ENCODE results near the gene RFTN1.

DNA sequence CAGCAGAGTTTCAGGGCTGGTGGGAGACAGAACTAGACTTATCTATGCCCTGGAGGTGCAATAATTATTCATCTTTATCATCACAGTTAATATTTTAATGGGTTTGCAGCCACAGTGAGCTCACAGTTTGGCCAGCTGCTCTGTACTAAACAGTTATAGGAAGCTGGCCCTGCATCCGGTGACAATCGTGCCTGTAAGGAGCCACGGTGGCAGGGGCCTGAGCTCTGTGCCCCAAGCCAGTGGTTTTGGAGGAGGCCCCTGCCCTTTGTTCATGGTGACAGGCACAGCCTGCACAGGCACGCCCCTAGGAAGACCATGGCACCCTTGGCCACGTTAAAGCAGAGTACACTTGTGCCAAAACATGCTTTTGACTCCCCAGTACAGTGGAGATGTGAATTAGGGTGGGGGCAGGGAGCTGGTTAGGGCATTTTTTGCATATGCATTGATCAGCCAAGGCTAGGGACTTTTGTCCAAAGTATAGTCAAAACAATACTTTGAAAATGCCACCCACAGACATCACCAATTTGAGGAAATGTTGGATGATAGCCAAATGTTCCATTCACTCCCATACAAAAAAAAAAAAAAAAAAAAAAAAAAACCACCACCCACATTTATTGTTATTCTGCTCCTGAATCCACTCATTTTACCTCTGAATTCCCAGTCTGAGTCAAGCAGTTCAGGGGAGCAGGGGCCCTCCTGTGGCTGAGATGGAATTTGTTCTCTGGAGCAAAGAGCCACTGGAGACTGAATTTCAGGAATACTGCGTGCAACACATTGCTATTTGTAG lies 3.4 kb upstream of the RFTN1 start:
- no peak for TF ChIP-seq EZH2phosphoT487 (IDR thresholded peaks at IDR 0.05; ENCODE audit: borderline replicate concordance)
- TF ChIP-seq, protein P1, sequence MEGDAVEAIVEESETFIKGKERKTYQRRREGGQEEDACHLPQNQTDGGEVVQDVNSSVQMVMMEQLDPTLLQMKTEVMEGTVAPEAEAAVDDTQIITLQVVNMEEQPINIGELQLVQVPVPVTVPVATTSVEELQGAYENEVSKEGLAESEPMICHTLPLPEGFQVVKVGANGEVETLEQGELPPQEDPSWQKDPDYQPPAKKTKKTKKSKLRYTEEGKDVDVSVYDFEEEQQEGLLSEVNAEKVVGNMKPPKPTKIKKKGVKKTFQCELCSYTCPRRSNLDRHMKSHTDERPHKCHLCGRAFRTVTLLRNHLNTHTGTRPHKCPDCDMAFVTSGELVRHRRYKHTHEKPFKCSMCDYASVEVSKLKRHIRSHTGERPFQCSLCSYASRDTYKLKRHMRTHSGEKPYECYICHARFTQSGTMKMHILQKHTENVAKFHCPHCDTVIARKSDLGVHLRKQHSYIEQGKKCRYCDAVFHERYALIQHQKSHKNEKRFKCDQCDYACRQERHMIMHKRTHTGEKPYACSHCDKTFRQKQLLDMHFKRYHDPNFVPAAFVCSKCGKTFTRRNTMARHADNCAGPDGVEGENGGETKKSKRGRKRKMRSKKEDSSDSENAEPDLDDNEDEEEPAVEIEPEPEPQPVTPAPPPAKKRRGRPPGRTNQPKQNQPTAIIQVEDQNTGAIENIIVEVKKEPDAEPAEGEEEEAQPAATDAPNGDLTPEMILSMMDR (conservative IDR thresholded peaks at IDR 0.05; ENCODE audit: low read length), result peak; percentile 38; the same call in 1 of the 2 replicates

Measured in Loucy (cell line).